ENCODE measurements around the gene AK4. TPM values are rescaled to one million over a fixed set of nuclear protein-coding genes. Genes with fewer than 3 reads are reported as not detected.

Gene AK4
- total and polyA plus RNA-seq, 2 of the 4 experiments (the other 2 are of a cell fraction): 12.4 to 30.3 TPM

- Histone ChIP-seq H3K23ac (ENCODE audit: low read depth, low read length) (no peak overlapping the region), H3K4me1 (ENCODE audit: control insufficient read depth, insufficient read depth, low read length) (no peaks in the 10 kb centered on the region; the same call in 1 of the 2 replicates), H4K20me1 (ENCODE audit: insufficient read depth, low read length) (no peaks in the 10 kb centered on the region), H2BK15ac (ENCODE audit: low read depth, low read length) (no peak overlapping the region), H4K5ac (ENCODE audit: low read depth, low read length) (no peak overlapping the region), H3K9me3 (ENCODE audit: control insufficient read depth, insufficient read depth, low read length) (no peaks in the 10 kb centered on the region), H3K36me3 (ENCODE audit: control insufficient read depth, insufficient read depth, low read length) (no peaks in the 10 kb centered on the region), H3K14ac (replicated peaks; ENCODE audit: low read depth, low read length) (no peak overlapping the region), H4K8ac (ENCODE audit: low read depth in 2 of 2, low read length in 2 of 2) (no peak overlapping the region), H3K4ac (ENCODE audit: low read depth, low read length) (no peak overlapping the region), H2AFZ (replicated peaks; ENCODE audit: low read length, poor library complexity) (no peak overlapping the region), H4K91ac (ENCODE audit: insufficient read depth, low read depth, low read length) (no peak overlapping the region), H2AK5ac (ENCODE audit: low read depth, low read length) (no peak overlapping the region), H2BK5ac (ENCODE audit: low read depth, low read length, poor library complexity, severe bottlenecking) (no peak overlapping the region), H3K9me1 (ENCODE audit: insufficient read depth, low read length) (no peaks in the 10 kb centered on the region), H3K56ac (ENCODE audit: extremely low read depth, insufficient read depth, low read length) (no peak overlapping the region), H3K4me3 (ENCODE audit: insufficient read depth, low read depth, low read length) (no peak overlapping the region), H3K9ac (ENCODE audit: low read depth, low read length) (no peak overlapping the region), H3K27me3 (ENCODE audit: control insufficient read depth, insufficient read depth, low read length) (no peaks in the 10 kb centered on the region), H2BK20ac (ENCODE audit: low read depth, low read length) (no peak overlapping the region), H3K79me1 (ENCODE audit: low read depth in 1 of 2, low read length in 2 of 2) (peaks cover 0 to 13% of the 10 kb centered on the region in 2 experiments; a peak in 2 of 4 replicates), H2AK9ac (replicated peaks; ENCODE audit: low read depth, low read length, poor library complexity) (no peak overlapping the region), H3K4me2 (ENCODE audit: low read depth, low read length) (no peak overlapping the region), H2BK120ac (ENCODE audit: low read depth, low read length) (no peak overlapping the region), H3K27ac (ENCODE audit: insufficient read depth, low read length) (no peak overlapping the region), H3K18ac (ENCODE audit: low read depth, low read length) (no peak overlapping the region)
- in situ Hi-C loops (cut with MboI; ENCODE audit: low sequenced_read_pairs): loop anchor here (5.0 kb wide), 1 partner anchor 142 kb away; no protein-coding TSS in a partner anchor
- peak; percentile 81 for ATAC-seq (ENCODE audit: low read depth)
- WGBS, 2 experiments (ENCODE audit: extremely low coverage in 2 of 2, insufficient read length in 1 of 2): 0% methylated on average over 1 of the region's 6 CpGs; no CpG with 5 or more reads in 1 of the 2 experiments
- ChIA-PET POLR2A (ENCODE audit: unreplicated experiment) (no interaction called here), CTCF (interaction anchor here (0.5 to 2.6 kb wide), 9 partner anchors 8 to 886 kb away, joined by 3 to 10 read pairs (median 3); no protein-coding TSS in a partner anchor)
- TF ChIP-seq, protein P1, sequence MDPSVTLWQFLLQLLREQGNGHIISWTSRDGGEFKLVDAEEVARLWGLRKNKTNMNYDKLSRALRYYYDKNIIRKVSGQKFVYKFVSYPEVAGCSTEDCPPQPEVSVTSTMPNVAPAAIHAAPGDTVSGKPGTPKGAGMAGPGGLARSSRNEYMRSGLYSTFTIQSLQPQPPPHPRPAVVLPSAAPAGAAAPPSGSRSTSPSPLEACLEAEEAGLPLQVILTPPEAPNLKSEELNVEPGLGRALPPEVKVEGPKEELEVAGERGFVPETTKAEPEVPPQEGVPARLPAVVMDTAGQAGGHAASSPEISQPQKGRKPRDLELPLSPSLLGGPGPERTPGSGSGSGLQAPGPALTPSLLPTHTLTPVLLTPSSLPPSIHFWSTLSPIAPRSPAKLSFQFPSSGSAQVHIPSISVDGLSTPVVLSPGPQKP (IDR thresholded peaks at IDR 0.05; ENCODE audit: borderline replicate concordance, low read depth, low read length): no peak
- peak; percentile 48 for TF ChIP-seq SMC3 (IDR thresholded peaks at IDR 0.05; ENCODE audit: low read depth, low read length)
- TF ChIP-seq BHLHE40 (IDR thresholded peaks at IDR 0.05; ENCODE audit: low read depth, low read length): no peak
- TF ChIP-seq, protein P2, sequence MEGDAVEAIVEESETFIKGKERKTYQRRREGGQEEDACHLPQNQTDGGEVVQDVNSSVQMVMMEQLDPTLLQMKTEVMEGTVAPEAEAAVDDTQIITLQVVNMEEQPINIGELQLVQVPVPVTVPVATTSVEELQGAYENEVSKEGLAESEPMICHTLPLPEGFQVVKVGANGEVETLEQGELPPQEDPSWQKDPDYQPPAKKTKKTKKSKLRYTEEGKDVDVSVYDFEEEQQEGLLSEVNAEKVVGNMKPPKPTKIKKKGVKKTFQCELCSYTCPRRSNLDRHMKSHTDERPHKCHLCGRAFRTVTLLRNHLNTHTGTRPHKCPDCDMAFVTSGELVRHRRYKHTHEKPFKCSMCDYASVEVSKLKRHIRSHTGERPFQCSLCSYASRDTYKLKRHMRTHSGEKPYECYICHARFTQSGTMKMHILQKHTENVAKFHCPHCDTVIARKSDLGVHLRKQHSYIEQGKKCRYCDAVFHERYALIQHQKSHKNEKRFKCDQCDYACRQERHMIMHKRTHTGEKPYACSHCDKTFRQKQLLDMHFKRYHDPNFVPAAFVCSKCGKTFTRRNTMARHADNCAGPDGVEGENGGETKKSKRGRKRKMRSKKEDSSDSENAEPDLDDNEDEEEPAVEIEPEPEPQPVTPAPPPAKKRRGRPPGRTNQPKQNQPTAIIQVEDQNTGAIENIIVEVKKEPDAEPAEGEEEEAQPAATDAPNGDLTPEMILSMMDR (conservative IDR thresholded peaks at IDR 0.05; ENCODE audit: low read depth, low read length): peak; percentile 62
- TF ChIP-seq RAD21 (IDR thresholded peaks at IDR 0.05; ENCODE audit: low read length): peak; percentile 47
- no TSS peak for BruUV-seq (replicated peaks)
- peak; percentile 47 for DNase-seq
- intact Hi-C loops (cut with micrococcal nuclease): loop anchor here (1.0 to 2.0 kb wide), 2 partner anchors 149 to 940 kb away; no protein-coding TSS in a partner anchor
- dilution Hi-C loops (cut with HindIII; ENCODE audit: low sequenced_read_pairs, unreplicated experiment): no loop called here
These were observed 61.2 kb downstream of the AK4 start for GRCh38 chr1:65209005-65209885.

Data from IMR-90 (cell line).